K562 (cell line): ENCODE measurements around the gene PRC1.

Experiments used
- CBFB ChIP-seq: sonication (generic); formaldehyde crosslinking; IDR thresholded peaks from 2 replicates; pipeline ENCODE4 v1.4.0; 2020; ENCODE audit warnings: mild to moderate bottlenecking, missing genetic modification reagents
- CEBPB ChIP-seq: fragments of 450-650 bp; IDR thresholded peaks from 2 replicates; pipeline ENCODE4 v1.6.1; 2016; ENCODE audit warnings: missing genetic modification characterization, missing compliant biosample characterization
- CTCF ChIP-seq, 3 experiments: IDR thresholded peaks in 2 of 3; conservative IDR thresholded peaks in 1 of 3; 2 replicates each; pipeline ENCODE4 v1.5.1; 2011 to 2012; ENCODE audit warnings: low read length in 3 of 3, mild to moderate bottlenecking in 3 of 3, control low read depth in 2 of 3, improper control_type of control experiment in 1 of 3, inconsistent platforms in 1 of 3, low read depth in 1 of 3, mixed read lengths in 1 of 3, moderate library complexity in 1 of 3; ENCODE audit not compliant: insufficient read depth in 2 of 3

- TF ChIP-seq CBFB (CRISPR knock-in tag) (no peak), CEBPB (tag) (no peak), CTCF (IDR thresholded peaks at IDR 0.05 in 2 of 3, conservative IDR thresholded peaks at IDR 0.05 in 1 of 3; ENCODE audit: insufficient read depth in 2 of 3, low read depth in 1 of 3, low read length in 3 of 3) (no peak)
These were observed 40.2 kb downstream of the PRC1 start for GRCh38 chr15:90953947-90954711.
